ENCODE measurements around the gene PEBP1. TPM values are rescaled to one million over a fixed set of nuclear protein-coding genes. Genes with fewer than 3 reads are reported as not detected.

The PEBP1 gene
- total RNA-seq, 2 donors from 2014 or later: 108 to 113 TPM

DNA sequence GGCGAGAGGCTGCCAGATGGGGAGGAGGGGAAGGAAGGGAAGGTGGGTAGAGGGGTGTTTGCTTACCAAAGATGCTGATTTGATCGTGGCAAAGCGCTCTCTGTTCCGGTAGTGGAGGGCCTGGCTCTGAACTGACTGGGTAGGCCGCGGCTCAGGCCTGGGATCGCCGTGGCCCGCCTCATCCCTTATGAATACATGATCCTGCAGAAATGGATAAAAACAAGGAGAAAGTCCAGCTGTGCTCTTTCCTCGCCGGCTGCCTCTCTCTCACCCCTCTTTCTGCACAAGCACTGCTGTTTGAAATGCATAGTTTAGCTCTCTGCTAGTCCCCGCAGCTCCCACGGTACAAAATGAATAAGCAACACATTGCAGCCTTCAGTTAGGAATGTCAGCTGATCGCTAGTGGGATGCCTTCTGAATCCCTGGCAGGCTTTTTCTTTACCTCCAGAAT is 53.8 kb downstream of the PEBP1 start:
- no peaks in the 10 kb centered on the region for H3K27me3 Mint-ChIP-seq
- no peaks in the 10 kb centered on the region for H3K9me3 ChIP-seq (ENCODE audit: control insufficient read depth, low read length, poor library complexity, severe bottlenecking)
- peaks cover 4% of the 10 kb centered on the region for H3K4me1 Mint-ChIP-seq
- no peak for ATAC-seq
- no peaks in the 10 kb centered on the region for H3K36me3 Mint-ChIP-seq (ENCODE audit: low read depth)
- DNase-seq: no peak
- no peak overlapping the region for H3K27ac Mint-ChIP-seq
- H3K4me3 Mint-ChIP-seq: no peak overlapping the region

DNA sequence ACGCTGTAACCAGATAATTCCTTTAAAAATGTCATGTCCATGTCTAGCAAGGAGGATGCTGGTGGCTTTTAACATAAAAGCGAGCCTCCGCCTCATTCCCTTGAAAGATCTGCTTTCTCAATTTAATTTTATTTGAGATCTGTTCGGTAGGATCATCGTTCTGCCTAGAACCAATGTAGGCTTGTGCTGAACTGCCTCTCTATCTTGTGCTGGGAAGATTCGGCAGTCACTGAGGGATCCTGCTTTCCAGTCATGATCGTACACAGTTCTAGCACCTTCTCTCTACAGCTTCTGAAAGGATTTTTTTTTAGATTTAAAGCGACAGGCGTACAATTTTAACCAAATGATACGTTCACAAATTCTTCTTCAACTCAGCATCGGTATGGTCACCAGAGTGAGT is 54.3 kb downstream of the PEBP1 start:
- no peaks in the 10 kb centered on the region for H3K9me3 ChIP-seq (ENCODE audit: control insufficient read depth, low read length, poor library complexity, severe bottlenecking)
- no peak for DNase-seq
- no peak for ATAC-seq
- no peak overlapping the region for H3K4me3 Mint-ChIP-seq
- peaks cover 4% of the 10 kb centered on the region for H3K4me1 Mint-ChIP-seq
- no peak overlapping the region for H3K27ac Mint-ChIP-seq
- no peaks in the 10 kb centered on the region for H3K27me3 Mint-ChIP-seq
- H3K36me3 Mint-ChIP-seq (ENCODE audit: low read depth): no peaks in the 10 kb centered on the region

DNA sequence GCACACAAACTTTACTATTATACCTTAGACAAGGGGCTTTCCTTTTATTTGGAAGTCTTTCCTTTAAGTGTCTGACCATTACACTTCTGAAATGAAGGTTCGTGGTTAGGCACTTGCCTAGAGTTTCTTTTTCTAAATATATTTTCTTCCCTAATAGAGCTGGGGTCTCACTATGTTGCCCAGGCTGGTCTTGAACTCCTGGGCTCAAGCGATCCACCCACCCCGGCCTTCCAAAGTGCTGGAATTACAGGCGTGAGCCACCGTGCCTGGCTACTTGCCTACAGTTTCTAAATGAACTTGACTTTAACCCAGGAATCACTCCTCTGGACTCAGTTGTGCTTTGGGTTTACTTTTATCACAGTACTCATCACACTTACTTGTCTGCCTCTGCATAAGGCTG is 57.6 kb downstream of the PEBP1 start:
- no peak overlapping the region for H3K27ac Mint-ChIP-seq
- ATAC-seq (no peak), DNase-seq (no peak)
- no peaks in the 10 kb centered on the region for H3K9me3 ChIP-seq (ENCODE audit: control insufficient read depth, low read length, poor library complexity, severe bottlenecking)
- no peaks in the 10 kb centered on the region for H3K27me3 Mint-ChIP-seq
- H3K36me3 Mint-ChIP-seq (ENCODE audit: low read depth): peaks cover 4% of the 10 kb centered on the region
- no peak overlapping the region for H3K4me3 Mint-ChIP-seq
- H3K4me1 Mint-ChIP-seq: no peaks in the 10 kb centered on the region

DNA sequence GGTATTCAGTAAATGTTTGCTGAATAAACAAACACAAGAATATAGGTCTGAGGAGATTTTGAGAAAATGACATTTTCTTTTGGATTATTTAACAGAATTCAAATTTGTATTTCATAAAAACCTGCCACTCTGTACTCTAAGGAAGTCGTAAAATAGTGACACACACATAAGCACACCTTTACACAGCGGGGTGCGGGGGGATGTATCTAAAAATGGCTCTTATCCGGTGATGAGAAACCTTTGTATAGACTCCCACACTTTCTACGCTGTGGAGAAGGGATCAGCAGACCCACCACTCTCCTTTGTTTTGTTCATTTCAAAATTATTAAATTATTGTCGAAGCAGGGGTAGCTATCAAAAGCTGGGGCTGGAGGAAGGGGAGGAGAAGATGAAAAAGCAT is 58.0 kb downstream of the PEBP1 start:
- H3K27ac Mint-ChIP-seq: no peak overlapping the region

More for the DNA sequence above, 58.0 kb downstream of the PEBP1 start:
- peaks cover 4% of the 10 kb centered on the region for H3K36me3 Mint-ChIP-seq (ENCODE audit: low read depth)
- ATAC-seq (no peak), DNase-seq (no peak)
- H3K9me3 ChIP-seq (ENCODE audit: control insufficient read depth, low read length, poor library complexity, severe bottlenecking): no peaks in the 10 kb centered on the region
- no peak overlapping the region for H3K4me3 Mint-ChIP-seq
- no peaks in the 10 kb centered on the region for H3K27me3 Mint-ChIP-seq
- H3K4me1 Mint-ChIP-seq: no peaks in the 10 kb centered on the region

Other genes starting within 250 kb of the PEBP1 start
- gene KSR2, start 167.1 kb upstream of the PEBP1 start, total RNA-seq: under 1 TPM; 0.05 to 0.10 TPM
- gene RFC5, start 119.4 kb upstream of the PEBP1 start, total RNA-seq: 10 to 100 TPM; 10.6 to 15.8 TPM
- gene WSB2, start 74.9 kb upstream of the PEBP1 start, total RNA-seq: 10 to 100 TPM; 26.9 to 36.2 TPM
- 1 to 10 TPM; 1.3 to 3.9 TPM for gene VSIG10, start 32.1 kb upstream of the PEBP1 start, total RNA-seq
- 10 to 100 TPM; 77.8 to 82.2 TPM for gene TAOK3, start 236.8 kb downstream of the PEBP1 start, total RNA-seq
- 10 to 100 TPM; 29.8 to 34.9 TPM for gene SUDS3, start 240.4 kb downstream of the PEBP1 start, total RNA-seq

Data from T-helper 17 cell (primary cell).